DND-41 (cell line): ENCODE results near the gene FRAT2.

Source experiments
- EZH2 ChIP-seq: IDR thresholded peaks from 3 replicates; pipeline ENCODE4 v1.6.1; 2012; ENCODE audit warnings: borderline replicate concordance, low read depth, mild to moderate bottlenecking, moderate library complexity, low read length, inconsistent platforms; ENCODE audit not compliant: severe bottlenecking
- TF ChIP-seq, protein P1 (sequence below): IDR thresholded peaks from 2 replicates; pipeline ENCODE4 v1.5.1; 2012; ENCODE audit warnings: borderline replicate concordance, low read length, moderate library complexity, mild to moderate bottlenecking; ENCODE audit not compliant: poor library complexity, severe bottlenecking; ENCODE audit errors: extremely low read depth

DNA sequence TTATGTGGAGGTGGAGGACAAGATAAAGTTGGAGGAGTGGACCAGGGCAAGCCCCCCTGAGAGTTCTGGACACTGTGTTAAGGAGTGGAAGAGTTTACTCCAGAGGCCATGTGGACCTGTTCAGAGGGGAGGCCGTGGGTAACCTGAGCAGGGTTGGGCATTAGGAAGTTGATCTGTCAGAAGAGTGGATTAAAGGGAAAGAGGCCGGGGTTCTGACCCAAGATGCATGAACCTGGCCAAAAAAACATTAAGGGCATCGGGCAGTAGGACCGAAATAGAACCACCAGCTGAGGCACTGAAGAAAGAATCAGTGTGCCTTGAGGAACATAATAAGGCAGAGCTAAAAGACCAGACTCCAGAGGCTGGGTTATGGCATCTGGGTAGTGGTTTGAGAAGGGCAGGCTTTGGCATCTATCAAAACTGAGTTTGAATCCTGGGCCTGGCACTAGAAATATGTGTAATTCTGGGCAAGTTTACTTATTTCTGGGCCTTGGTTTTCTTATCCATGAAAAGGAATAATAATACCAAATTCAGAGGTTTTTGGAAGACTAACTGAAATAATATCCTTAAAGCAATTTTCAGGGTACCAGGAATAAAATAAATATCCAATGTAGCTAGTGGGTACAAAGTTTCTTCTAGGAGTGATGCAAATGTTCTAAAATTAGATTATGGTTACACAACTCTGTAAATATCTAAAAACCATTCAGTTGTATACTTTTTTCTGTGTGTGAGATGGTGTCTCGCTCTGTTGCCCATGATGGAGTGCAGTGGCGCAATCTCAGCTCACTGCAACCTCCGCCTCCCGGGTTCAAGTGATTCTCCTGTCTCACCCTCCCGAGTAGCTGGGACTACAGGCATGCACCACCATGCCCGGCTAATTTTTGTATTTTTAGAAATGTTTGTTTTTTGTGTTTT is 26.4 kb downstream of the FRAT2 start:
- TF ChIP-seq EZH2: no peak
- TF ChIP-seq, protein P1, sequence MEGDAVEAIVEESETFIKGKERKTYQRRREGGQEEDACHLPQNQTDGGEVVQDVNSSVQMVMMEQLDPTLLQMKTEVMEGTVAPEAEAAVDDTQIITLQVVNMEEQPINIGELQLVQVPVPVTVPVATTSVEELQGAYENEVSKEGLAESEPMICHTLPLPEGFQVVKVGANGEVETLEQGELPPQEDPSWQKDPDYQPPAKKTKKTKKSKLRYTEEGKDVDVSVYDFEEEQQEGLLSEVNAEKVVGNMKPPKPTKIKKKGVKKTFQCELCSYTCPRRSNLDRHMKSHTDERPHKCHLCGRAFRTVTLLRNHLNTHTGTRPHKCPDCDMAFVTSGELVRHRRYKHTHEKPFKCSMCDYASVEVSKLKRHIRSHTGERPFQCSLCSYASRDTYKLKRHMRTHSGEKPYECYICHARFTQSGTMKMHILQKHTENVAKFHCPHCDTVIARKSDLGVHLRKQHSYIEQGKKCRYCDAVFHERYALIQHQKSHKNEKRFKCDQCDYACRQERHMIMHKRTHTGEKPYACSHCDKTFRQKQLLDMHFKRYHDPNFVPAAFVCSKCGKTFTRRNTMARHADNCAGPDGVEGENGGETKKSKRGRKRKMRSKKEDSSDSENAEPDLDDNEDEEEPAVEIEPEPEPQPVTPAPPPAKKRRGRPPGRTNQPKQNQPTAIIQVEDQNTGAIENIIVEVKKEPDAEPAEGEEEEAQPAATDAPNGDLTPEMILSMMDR: no peak
